K562 (cell line): ENCODE results near the gene DAB1.

Experiments
- ESRRA ChIP-seq: fragments of 450-650 bp; IDR thresholded peaks from 2 replicates; pipeline ENCODE4 v1.6.1; 2014; ENCODE audit warnings: low read depth, mild to moderate bottlenecking, moderate library complexity, borderline replicate concordance
- FUS ChIP-seq: fragments of 200-400 bp; formaldehyde crosslinking; optimal IDR thresholded peaks from 2 replicates; pipeline ENCODE3; 2017; ENCODE audit warnings: low read depth, low read length
- SETDB1 ChIP-seq: IDR thresholded peaks from one replicate; pipeline ENCODE4 v1.6.1; 2012; ENCODE audit warnings: low read length, control low read depth, inconsistent platforms
- ZNF263 ChIP-seq: sonication (generic); formaldehyde crosslinking; IDR thresholded peaks from 2 replicates; pipeline ENCODE4 v1.8.0; 2022; ENCODE audit warnings: mild to moderate bottlenecking, missing genetic modification reagents, borderline replicate concordance
- ZNF707 ChIP-seq: fragments of 250-450 bp; sonication (Bioruptor Pico); conservative IDR thresholded peaks from 2 replicates; pipeline ENCODE4 v1.8.0; 2022; ENCODE audit warnings: inconsistent platforms, mild to moderate bottlenecking, moderate library complexity
- TF ChIP-seq, protein P1 (sequence below): sonication (generic); formaldehyde crosslinking; IDR thresholded peaks from 2 replicates; pipeline ENCODE4 v1.9.0; 2022; ENCODE audit warnings: mild to moderate bottlenecking, missing genetic modification reagents
- TF ChIP-seq, protein P2 (sequence below), 3 experiments: IDR thresholded peaks in 2 of 3; conservative IDR thresholded peaks in 1 of 3; 2 replicates each; pipeline ENCODE4 v1.5.1; 2011 to 2012; ENCODE audit warnings: low read length in 3 of 3, mild to moderate bottlenecking in 3 of 3, control low read depth in 2 of 3, improper control_type of control experiment in 1 of 3, inconsistent platforms in 1 of 3, low read depth in 1 of 3, mixed read lengths in 1 of 3, moderate library complexity in 1 of 3; ENCODE audit not compliant: insufficient read depth in 2 of 3

DNA sequence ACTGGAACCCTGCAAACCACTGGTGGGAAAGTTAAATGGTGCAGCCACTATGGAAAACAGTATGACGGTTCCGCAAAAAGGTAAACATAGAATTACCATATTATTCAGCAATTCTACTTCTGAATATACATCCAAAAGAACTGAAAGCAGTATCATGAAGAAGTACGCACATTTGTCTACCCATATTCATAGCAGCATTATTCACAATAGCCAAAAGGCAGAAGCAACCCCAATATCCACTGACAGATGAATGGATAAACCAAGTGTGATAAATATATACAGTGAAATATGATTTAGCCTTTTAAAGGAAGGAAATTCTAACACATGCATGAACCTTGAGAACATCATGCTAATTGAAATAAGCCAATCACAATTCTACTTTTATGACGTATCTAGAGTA is 39.6 kb downstream of the DAB1 start:
- no peak for TF ChIP-seq ESRRA
- no peak for TF ChIP-seq ZNF707
- TF ChIP-seq, protein P1, sequence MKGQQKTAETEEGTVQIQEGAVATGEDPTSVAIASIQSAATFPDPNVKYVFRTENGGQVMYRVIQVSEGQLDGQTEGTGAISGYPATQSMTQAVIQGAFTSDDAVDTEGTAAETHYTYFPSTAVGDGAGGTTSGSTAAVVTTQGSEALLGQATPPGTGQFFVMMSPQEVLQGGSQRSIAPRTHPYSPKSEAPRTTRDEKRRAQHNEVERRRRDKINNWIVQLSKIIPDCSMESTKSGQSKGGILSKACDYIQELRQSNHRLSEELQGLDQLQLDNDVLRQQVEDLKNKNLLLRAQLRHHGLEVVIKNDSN (CRISPR knock-in tag), result no peak
- TF ChIP-seq, protein P2, sequence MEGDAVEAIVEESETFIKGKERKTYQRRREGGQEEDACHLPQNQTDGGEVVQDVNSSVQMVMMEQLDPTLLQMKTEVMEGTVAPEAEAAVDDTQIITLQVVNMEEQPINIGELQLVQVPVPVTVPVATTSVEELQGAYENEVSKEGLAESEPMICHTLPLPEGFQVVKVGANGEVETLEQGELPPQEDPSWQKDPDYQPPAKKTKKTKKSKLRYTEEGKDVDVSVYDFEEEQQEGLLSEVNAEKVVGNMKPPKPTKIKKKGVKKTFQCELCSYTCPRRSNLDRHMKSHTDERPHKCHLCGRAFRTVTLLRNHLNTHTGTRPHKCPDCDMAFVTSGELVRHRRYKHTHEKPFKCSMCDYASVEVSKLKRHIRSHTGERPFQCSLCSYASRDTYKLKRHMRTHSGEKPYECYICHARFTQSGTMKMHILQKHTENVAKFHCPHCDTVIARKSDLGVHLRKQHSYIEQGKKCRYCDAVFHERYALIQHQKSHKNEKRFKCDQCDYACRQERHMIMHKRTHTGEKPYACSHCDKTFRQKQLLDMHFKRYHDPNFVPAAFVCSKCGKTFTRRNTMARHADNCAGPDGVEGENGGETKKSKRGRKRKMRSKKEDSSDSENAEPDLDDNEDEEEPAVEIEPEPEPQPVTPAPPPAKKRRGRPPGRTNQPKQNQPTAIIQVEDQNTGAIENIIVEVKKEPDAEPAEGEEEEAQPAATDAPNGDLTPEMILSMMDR (IDR thresholded peaks at IDR 0.05 in 2 of 3, conservative IDR thresholded peaks at IDR 0.05 in 1 of 3; ENCODE audit: insufficient read depth in 2 of 3, low read depth in 1 of 3, low read length in 3 of 3), result no peak
- no peak for TF ChIP-seq ZNF263
- TF ChIP-seq SETDB1, result no peak
- TF ChIP-seq FUS, result no peak
